ENCODE results near the gene BCAS3.
"Not testable (repeated sequence)": the region's sequence is repeated elsewhere in the genome, so short reads cannot be mapped to it uniquely, and the experiment has no call there.

BCAS3 gene

DNA sequence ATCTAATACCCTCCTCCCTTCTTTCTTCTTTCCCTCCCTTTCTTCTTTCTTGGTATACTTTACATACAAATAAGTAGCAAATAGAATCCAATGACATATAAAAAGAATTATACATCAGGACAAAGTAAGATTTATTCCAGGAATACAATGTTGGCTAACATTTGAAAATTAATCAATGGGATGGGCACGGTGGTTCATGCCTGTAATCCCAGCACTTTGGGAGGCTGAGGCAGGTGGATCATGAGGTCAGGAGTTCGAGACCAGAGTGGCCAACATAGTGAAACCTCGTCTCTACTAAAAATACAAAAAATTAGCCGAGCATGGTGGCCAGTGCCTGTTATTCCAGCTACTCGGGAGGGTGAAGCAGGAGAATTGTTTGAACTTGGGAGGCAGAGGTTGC, 72.1 kb downstream of the BCAS3 start:
- no peak for DNase-seq (ENCODE audit: extremely low spot score)
- CTCF ChIA-PET: no interaction called here
- TF ChIP-seq, protein P1, sequence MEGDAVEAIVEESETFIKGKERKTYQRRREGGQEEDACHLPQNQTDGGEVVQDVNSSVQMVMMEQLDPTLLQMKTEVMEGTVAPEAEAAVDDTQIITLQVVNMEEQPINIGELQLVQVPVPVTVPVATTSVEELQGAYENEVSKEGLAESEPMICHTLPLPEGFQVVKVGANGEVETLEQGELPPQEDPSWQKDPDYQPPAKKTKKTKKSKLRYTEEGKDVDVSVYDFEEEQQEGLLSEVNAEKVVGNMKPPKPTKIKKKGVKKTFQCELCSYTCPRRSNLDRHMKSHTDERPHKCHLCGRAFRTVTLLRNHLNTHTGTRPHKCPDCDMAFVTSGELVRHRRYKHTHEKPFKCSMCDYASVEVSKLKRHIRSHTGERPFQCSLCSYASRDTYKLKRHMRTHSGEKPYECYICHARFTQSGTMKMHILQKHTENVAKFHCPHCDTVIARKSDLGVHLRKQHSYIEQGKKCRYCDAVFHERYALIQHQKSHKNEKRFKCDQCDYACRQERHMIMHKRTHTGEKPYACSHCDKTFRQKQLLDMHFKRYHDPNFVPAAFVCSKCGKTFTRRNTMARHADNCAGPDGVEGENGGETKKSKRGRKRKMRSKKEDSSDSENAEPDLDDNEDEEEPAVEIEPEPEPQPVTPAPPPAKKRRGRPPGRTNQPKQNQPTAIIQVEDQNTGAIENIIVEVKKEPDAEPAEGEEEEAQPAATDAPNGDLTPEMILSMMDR (IDR thresholded peaks at IDR 0.05; ENCODE audit: control extremely low read depth, extremely low read depth, low read depth, missing control alignments): no peak
- POLR2A ChIA-PET: no interaction called here

DNA sequence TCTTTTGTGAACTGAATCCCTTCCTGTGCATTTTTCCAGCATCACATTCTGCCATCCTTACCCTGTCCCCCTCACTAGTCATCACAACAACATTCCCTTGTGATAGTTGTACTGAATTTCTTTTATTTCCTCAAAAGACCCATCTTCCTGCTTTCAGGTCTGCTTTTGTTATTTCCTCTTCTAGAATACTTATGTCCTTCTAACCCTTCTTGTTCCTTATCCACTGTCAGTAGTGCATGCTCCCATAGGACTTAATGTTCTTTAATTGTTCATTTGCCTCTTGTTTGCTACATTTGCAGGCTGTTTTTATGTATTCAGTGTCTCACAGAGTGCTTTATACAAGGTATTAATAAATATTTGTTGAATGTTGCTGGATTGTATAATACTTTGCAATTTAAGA, 73.0 kb downstream of the BCAS3 start:
- TF ChIP-seq, protein P1 (IDR thresholded peaks at IDR 0.05; ENCODE audit: control extremely low read depth, extremely low read depth, low read depth, missing control alignments): no peak
- CTCF ChIA-PET: no interaction called here
- POLR2A ChIA-PET: no interaction called here
- DNase-seq (ENCODE audit: extremely low spot score): no peak

DNA sequence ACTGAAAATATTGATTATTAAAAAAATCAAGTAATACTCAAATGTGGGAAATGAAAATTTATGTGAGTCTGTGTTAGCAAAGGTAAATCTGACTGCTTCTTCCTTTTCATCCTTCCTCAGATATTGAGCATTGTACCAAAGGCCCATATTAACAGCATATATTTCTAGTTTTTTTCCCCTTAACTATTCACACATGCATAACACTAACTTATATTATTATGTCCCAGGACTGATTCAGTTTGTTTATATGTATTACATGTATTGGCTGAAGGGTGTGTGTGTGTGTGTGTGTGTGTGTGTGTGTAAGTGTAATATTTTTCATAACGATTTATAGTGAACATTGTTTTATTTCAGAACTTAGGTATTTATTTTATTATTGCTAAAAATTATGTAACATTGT, 74.2 kb downstream of the BCAS3 start:
- TF ChIP-seq, protein P1 (IDR thresholded peaks at IDR 0.05; ENCODE audit: control extremely low read depth, extremely low read depth, low read depth, missing control alignments): no peak
- POLR2A ChIA-PET: no interaction called here
- DNase-seq (ENCODE audit: extremely low spot score): no peak
- CTCF ChIA-PET: no interaction called here

DNA sequence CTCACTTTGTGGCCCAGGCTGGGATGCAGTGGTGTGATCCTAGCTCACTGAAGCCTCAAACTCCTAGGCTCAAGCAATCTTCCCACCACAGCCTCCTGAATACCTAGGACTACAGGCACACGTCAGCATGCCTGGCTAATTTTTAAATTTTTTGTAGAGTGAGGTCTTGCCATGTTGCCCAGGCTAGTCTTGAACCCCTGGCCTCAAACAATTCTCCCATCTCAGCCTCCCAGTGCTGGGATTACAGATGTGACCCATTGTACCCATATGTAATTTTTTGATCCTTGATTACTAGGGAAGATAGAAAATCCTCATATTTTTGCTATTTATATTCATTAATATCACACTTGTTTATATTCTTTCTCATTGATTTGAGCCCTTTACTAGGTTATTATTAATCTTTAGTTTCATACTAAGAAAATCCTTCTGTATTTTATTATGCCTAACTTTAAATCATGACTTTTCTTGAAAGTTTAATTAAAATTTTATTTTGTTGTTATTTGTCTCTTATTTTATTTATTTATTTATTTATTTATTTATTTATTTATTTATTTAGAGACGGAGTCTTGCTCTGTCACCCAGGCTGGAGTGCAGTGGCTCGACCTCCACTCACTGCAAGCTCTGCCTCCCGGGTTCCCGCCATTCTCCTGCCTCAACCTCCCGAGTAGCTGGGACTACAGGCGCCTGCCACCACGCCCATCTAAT, 75.4 kb downstream of the BCAS3 start:
- POLR2A ChIA-PET: no interaction called here
- CTCF ChIA-PET: no interaction called here
- TF ChIP-seq, protein P1 (IDR thresholded peaks at IDR 0.05; ENCODE audit: control extremely low read depth, extremely low read depth, low read depth, missing control alignments): no peak
- no peak for DNase-seq (ENCODE audit: extremely low spot score)

DNA sequence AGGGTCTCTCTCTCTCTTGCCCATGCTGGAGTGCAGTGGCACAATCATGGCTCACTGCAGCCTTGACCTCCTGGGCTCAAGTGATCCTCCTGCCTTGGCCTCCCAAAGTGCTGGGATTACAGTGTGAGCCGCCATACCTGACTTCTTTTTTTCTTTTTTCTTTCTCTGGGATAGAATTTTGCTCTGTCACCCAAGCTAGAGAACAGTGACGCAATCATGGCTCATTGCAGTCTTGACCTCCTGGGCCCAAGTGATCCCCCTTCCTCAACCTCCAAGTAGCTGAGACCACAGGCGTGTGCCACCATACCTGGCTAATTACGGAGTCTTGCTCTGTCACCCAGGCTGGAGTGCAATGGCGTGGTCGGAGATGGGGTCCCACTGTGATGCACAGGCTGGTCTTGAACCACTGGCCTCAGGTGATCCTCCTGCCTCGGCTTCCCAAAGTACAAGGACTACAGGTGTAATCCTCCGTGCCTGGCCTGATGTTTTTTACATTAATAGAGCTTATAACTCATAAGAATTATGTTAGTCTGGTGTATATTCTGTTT, 76.5 kb downstream of the BCAS3 start:
- TF ChIP-seq, protein P1 (IDR thresholded peaks at IDR 0.05; ENCODE audit: control extremely low read depth, extremely low read depth, low read depth, missing control alignments): no peak
- CTCF ChIA-PET: no interaction called here
- DNase-seq (ENCODE audit: extremely low spot score): no peak
- POLR2A ChIA-PET: no interaction called here

DNA sequence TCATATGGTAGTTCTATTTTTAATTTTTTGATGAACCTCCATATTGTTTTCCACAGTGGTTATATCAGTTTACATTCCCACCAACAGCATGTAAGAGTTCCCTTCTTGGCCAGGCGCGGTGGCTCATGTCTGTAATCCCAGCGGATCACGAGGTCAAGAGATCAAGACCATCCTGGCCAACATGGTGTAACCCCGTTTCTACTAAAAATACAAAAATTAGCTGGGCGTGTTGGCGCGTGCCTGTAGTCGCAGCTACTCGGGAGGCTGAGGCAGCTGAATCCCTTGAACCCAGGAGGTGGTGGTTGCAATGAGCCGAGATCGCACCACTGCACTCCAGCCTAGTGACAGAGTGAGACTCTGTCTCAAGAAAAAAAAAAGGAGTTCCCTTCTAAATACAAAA, 79.1 kb downstream of the BCAS3 start:
- DNase-seq (ENCODE audit: extremely low spot score); CTCF ChIA-PET; POLR2A ChIA-PET: not testable (repeated sequence)

DNA sequence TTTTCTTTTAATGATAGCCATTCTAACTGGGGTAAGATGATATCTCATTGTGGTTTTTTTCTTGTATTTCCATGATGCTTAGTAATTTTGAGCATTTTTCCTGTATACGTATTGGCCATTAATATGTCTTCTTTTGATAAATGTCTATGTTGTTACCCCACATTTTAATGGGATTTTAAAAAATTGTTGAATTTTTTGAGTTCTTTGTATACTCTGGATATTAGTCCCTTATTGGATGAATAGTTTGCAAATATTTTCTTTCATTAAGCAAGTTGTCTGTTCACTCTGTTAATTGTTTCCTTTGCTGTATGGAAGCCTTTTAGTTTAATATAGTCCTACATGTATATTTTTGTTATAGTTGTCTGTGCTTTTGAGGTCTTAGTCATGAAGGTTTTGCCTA, 79.8 kb downstream of the BCAS3 start:
- TF ChIP-seq, protein P1 (IDR thresholded peaks at IDR 0.05; ENCODE audit: control extremely low read depth, extremely low read depth, low read depth, missing control alignments): no peak
- ChIA-PET CTCF (no interaction called here), POLR2A (no interaction called here)
- DNase-seq (ENCODE audit: extremely low spot score): no peak
